HG02798 (cell line): ENCODE results near the gene GRAMD1A.
"Not testable (repeated sequence)": the region's sequence is repeated elsewhere in the genome, so short reads cannot be mapped to it uniquely, and the experiment has no call there.

Experiments used
- ATAC-seq: cut with Tn5 transposase; IDR thresholded peaks from one replicate; pipeline ENCODE4 v1.9.1; 2021; ENCODE audit warnings: mild to moderate bottlenecking; ENCODE audit not compliant: unreplicated experiment, poor library complexity

GRAMD1A gene

GRCh38 chr19:35049456-35049855, 49.3 kb downstream of the GRAMD1A start:
- no peak for ATAC-seq

- not testable (repeated sequence) for ATAC-seq
Measured at GRCh38 chr19:35050662-35051061, 50.5 kb downstream of the GRAMD1A start.

GRCh38 chr19:35051268-35051667, 51.1 kb downstream of the GRAMD1A start:
- ATAC-seq: not testable (repeated sequence)

DNA sequence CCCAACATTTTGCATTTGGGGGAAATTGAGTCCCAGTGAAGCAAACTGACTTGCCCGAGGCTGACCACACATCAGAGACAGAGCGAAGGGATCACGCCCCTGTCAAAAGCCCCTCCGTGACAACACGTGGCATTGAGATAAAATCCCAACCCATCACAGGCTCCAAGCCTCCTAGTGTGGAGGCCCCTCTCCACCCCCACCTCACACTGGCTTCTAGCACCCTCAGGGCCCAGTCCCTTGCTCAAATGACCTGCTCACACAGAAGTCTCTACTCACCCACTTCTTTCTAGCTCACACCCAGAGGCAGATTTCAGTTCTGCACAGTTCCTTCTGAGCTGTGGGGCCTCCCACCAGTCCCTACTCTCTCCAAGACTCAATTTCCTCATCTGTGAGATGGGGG, 51.7 kb downstream of the GRAMD1A start:
- ATAC-seq: no peak

DNA sequence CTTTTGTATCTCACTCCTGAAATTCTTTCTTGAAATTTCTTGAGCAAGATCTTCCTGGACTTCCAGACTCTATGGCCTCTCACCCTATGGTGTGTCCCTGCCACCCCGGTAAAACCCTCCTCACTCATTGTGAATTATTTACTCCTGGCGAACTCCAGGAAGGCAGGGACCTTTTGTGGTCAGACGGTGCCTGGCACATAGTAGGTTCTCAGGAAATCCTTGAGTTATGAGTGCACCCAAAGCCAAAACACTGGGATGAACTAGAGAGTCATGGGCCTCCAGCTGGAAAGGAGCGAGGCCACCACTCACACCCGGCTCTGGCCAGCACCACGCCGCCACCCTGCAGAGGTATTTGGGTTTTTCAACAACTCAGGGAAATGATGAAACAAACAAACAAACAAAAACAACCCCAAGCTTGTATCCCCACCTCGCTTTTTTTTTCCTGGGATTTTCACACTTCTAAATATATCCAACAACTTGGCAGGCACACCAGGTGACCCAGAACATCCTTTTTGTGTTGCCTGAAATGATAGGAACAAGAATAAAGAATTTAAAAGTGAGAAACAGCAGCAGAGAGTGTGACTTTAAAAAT, 52.6 kb downstream of the GRAMD1A start:
- no peak for ATAC-seq

- no peak for ATAC-seq
Measured at GRCh38 chr19:35053667-35054293, 53.7 kb downstream of the GRAMD1A start.

DNA sequence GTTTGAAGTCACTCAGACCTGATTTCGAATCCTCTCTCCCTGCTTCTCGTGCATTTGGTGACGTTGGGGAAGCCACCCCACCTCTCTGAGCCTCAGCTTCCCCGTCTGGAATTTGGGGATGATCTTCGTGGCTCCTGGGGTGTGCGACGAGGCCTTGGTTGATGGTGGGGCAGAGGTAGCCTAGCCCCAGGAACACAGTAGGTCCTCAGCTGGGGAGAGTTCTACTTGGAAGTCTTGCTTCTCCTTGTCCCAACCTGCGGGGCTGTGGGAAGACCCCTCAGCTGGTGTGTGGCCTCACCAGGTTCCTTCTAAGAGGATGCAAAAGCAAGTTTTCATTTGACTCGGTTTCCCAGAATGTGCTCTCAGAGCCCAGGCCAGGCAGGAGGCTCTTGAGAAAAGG, 54.5 kb downstream of the GRAMD1A start:
- ATAC-seq: no peak

GRCh38 chr19:35055715-35056179, 55.6 kb downstream of the GRAMD1A start:
- no peak for ATAC-seq

GRCh38 chr19:35056513-35057063, 56.5 kb downstream of the GRAMD1A start:
- ATAC-seq: no peak

DNA sequence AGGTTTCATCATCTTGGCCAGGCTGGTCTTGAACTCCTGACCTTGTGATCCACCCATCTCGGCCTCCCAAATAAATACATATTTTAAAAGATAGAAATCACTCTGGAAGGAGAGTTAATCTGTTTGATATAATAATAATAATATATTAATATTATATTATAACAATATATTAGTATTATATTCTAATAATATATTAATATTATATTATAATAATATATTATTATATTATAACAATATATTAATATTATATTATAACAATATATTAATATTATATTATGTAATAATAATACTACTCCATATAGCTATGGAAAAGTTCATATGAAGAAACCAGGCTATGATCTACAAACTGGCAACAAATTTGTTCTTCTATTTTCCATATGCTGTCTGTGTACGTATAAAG, 58.2 kb downstream of the GRAMD1A start:
- no peak for ATAC-seq

- ATAC-seq: no peak
Measured at GRCh38 chr19:35059006-35059798, 59.1 kb downstream of the GRAMD1A start.

- ATAC-seq: no peak
Measured at GRCh38 chr19:35059799-35060091, 59.6 kb downstream of the GRAMD1A start.

GRCh38 chr19:35060160-35060855, 60.2 kb downstream of the GRAMD1A start:
- ATAC-seq: no peak

DNA sequence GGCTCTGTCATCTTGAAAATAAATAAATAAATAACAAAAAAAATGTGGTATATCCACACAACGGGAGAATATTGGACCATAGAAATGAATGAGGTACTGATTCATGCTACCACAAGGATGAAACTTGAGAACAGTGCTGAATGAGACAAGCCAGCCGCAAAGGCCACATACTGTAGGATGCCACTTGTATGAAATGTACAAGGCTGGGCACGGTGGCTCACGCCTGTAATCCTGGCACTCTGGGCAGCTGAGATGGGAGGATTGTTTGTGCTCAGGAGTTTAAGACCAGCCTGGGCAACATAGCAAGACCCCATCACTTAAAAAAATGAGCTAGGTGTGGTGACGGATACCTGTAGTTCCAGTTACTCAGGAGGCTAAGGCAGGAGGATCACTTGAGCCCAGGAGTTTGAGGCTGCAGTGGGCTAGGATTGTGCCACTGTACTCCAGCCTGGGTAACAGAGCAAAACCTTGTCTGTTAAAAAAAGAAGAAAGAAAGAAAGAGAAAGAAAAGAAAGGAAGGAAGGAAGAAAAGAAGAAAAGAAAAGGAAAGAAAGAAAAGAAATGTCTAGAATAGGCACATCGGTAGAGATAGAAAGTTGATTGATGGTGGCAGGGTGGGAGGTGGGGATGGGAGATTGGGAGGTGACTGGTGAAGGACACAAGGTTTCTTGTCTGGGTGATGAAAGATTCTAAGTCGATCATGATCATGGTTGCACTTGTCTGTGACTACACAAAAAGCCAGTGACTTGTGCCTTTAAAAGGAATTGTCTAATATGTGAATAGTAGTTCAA, 61.7 kb downstream of the GRAMD1A start:
- ATAC-seq: no peak

DNA sequence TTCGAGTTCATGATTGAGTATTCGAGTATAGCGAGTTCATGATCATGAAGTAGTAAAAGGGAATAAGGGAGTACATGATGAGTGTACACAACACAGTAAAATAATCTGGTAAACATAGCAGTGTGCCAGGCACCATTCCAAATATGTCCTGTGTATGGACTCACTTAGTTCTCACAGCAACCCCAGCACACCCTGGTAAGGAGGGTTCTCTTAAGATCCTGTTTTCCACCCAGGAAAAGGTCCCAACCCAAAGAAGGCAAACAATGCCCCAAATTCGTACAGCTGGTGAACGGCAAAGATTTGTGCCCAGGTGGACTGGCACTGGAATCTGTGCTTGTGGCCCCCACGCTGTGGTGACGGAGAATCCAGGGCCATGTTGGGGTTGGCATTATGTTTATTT, 62.8 kb downstream of the GRAMD1A start:
- ATAC-seq: no peak

- no peak for ATAC-seq
Measured at GRCh38 chr19:35063940-35064818, 64.1 kb downstream of the GRAMD1A start.

DNA sequence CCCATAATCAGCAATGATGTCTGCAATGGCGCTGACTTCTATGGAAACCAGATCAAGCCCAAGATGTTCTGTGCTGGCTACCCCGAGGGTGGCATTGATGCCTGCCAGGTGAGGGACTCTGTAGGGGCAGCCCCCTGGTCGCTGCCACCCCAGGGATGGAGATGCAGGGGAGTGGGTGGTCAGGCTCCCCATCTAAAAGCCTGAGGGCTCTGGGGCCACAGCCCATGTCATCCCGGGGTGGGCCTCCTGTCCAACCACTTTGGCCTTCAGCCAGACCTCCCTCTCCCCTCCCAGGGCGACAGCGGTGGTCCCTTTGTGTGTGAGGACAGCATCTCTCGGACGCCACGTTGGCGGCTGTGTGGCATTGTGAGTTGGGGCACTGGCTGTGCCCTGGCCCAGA, 65.5 kb downstream of the GRAMD1A start:
- ATAC-seq: no peak

DNA sequence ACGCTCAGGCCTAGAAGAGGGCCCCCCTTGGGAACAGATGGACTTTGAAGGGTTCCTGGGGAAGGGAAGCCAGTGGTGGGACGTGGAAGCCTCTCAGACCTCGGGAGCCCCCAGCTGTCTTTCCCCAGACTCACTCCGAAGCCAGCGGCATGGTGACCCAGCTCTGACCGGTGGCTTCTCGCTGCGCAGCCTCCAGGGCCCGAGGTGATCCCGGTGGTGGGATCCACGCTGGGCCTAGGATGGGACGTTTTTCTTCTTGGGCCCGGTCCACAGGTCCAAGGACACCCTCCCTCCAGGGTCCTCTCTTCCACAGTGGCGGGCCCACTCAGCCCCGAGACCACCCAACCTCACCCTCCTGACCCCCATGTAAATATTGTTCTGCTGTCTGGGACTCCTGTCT, 66.0 kb downstream of the GRAMD1A start:
- no peak for ATAC-seq
